Mucosa of descending colon (tissue), 3 donors: Measurements from ENCODE around the gene SIGLEC9. TPM values are rescaled to one million over a fixed set of nuclear protein-coding genes. Genes with fewer than 3 reads are reported as not detected.

ENCODE experiments used
- ATAC-seq: fragments of 200-7000 bp; cut with Tn5 transposase; one replicate; pipeline ENCODE4 v1.9.1; 2020; ENCODE audit warnings: mild to moderate bottlenecking, moderate library complexity
- DNase-seq, 3 donors: peaks; one replicate each; pipeline ENCODE4 v3.0.0-alpha.2; 2020
- H3K36me3 ChIP-seq: fragments of 200-600 bp; one replicate; pipeline ENCODE4 v1.8.0; 2021; ENCODE audit warnings: low read depth, mild to moderate bottlenecking
- H3K4me1 ChIP-seq: fragments of 200-600 bp; one replicate; pipeline ENCODE4 v1.8.0; 2021; ENCODE audit warnings: low read depth, mild to moderate bottlenecking
- H3K4me3 ChIP-seq: fragments of 200-600 bp; one replicate; pipeline ENCODE4 v1.8.0; 2021; ENCODE audit warnings: mild to moderate bottlenecking
- H3K9me3 ChIP-seq: fragments of 200-600 bp; one replicate; pipeline ENCODE4 v1.8.0; 2021; ENCODE audit warnings: mild to moderate bottlenecking
- intact Hi-C, 2 donors: fragments of 100-400 bp; cut with DNase I in 1 of 2; cut with micrococcal nuclease in 1 of 2; formaldehyde crosslinking; loops; one replicate each; pipeline versions ENCODE4 v1.11.0 to v1.11.1; 2022; cut with DNase I, micrococcal nuclease
- total RNA-seq, 3 donors: library from RNA; stranded (reverse); fragmentation: NEBNext Ultra II Directional in 2 of 3; extraction: Animal tissue kit (Norgen Biotek cat#: 25700) in 2 of 3; gene quantifications; one replicate each; pipeline versions ENCODE4 v1.2.1 to v1.2.4, GENCODE V29; 2021 to 2023
- TF ChIP-seq, protein P1 (sequence below): fragments of 200-600 bp; IDR thresholded peaks from one replicate; pipeline ENCODE4 v1.8.0; 2022; ENCODE audit warnings: antibody characterized with exemption, mild to moderate bottlenecking
- donor health status: DM: no; HTN: no; CAD: no; lungs with moderate emphysema.
- donor health status: DM: no; HTN: no; CAD: no.
- donor health status: DM: no; HTN: yes; CAD: no.

SIGLEC9 gene
- total RNA-seq, 3 donors from 2014 or later, result 1.4 to 3.8 (median 3.2) TPM

DNA sequence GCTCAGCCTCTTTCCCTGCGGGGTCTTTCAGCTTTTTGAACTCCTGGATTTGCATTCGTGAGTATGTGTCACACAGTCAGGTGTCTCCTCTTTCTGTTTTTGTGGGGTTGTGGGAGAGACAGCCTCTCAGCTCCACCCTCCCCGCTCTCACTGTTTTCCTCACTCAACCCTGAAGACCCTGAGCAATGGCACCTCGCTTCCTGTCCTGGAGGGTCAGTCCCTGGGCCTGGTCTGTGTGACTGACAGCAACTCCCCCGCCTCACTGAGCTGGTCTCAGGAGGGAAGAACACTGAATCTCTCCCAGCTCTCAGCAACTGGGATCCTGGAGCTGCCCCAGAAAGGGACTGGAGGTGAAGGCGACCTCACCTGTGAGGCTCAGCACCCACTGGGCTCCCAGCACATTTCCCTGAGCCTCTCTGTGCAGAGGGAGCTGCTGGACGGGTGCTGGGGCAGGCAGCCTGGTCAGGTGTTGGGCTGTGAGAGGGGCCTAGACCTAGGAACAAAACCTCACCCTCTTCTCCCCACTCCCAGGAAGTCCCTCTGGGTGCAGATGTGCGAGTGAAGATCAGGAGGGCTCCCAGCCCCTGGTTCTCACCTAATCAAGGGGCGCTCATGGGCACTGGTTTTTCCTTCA is 13.2 kb downstream of the SIGLEC9 start:
- ATAC-seq (no peak), DNase-seq (peak in 1 of 3 donors; percentile 41)
- H3K4me1 ChIP-seq, result no peaks in the 10 kb centered on the region
- no peaks in the 10 kb centered on the region for H3K9me3 ChIP-seq
- no peak overlapping the region for H3K4me3 ChIP-seq
- TF ChIP-seq, protein P1, sequence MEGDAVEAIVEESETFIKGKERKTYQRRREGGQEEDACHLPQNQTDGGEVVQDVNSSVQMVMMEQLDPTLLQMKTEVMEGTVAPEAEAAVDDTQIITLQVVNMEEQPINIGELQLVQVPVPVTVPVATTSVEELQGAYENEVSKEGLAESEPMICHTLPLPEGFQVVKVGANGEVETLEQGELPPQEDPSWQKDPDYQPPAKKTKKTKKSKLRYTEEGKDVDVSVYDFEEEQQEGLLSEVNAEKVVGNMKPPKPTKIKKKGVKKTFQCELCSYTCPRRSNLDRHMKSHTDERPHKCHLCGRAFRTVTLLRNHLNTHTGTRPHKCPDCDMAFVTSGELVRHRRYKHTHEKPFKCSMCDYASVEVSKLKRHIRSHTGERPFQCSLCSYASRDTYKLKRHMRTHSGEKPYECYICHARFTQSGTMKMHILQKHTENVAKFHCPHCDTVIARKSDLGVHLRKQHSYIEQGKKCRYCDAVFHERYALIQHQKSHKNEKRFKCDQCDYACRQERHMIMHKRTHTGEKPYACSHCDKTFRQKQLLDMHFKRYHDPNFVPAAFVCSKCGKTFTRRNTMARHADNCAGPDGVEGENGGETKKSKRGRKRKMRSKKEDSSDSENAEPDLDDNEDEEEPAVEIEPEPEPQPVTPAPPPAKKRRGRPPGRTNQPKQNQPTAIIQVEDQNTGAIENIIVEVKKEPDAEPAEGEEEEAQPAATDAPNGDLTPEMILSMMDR, result no peak
- H3K36me3 ChIP-seq, result no peaks in the 10 kb centered on the region
- intact Hi-C loops, result no loop called here

DNA sequence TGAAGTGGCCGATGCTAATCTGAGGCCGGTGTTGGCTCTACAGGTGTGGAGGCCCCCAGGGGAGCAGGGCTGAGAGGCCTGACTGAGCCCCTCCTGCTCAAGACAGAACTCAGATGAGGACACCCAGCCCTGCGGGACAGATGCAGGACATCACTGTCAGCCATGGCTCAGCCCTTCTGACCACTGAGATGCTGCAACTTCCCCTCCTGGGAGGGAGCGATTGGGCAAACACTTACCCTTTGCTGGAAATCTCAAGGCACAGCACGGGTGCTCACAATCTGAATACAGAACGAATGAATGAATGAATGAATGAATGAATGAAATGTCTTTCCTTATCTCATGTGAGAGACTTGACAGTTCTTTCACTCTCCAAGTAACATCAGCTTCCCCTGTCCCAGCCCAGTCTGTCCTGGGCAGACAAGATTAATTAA is 13.9 kb downstream of the SIGLEC9 start:
- ATAC-seq (peak; percentile 47), DNase-seq (peak in 1 of 3 donors; percentile 55)
- Histone ChIP-seq H3K9me3 (no peaks in the 10 kb centered on the region), H3K4me1 (no peaks in the 10 kb centered on the region), H3K4me3 (no peak overlapping the region), H3K36me3 (no peaks in the 10 kb centered on the region)
- intact Hi-C loops, result no loop called here
- TF ChIP-seq, protein P1, result no peak

DNA sequence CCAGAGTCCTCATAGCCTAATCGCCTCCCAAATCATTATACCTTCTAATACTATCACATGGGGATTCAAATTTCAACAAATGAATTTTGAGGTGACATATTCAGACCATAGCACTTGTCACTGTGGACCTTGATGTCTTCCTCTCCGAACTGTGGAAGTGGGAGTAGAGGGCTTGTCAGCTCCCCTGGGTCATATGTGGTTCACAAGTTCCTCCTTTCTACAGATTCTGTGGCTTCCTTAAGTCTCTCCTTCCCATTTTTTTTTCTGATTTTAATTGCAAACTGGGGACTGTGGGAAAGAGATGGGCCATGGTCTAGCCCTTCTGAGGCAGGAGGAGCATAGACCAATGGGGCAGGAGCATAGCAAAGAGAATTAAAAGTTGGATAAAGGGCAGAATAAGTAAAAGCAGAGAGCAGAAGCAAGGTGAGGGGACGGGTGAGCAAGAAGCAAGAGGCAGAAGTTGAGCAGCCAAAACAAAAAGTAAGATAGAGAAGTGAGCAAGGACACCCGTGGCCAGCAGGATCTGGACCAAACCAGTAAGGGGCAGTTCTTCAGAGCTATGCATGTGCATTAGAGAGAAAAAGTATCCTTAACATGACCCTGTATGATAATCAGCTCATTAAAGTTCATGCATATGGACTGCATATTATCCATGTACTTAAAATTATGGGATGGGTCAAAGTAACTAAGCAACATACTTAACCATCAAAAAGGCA is 14.8 kb downstream of the SIGLEC9 start:
- DNase-seq (no peak), ATAC-seq (peak; percentile 42)
- Histone ChIP-seq H3K36me3 (no peaks in the 10 kb centered on the region), H3K4me3 (no peak overlapping the region), H3K9me3 (no peaks in the 10 kb centered on the region), H3K4me1 (no peaks in the 10 kb centered on the region)
- intact Hi-C loops, result no loop called here
- TF ChIP-seq, protein P1, result no peak

DNA sequence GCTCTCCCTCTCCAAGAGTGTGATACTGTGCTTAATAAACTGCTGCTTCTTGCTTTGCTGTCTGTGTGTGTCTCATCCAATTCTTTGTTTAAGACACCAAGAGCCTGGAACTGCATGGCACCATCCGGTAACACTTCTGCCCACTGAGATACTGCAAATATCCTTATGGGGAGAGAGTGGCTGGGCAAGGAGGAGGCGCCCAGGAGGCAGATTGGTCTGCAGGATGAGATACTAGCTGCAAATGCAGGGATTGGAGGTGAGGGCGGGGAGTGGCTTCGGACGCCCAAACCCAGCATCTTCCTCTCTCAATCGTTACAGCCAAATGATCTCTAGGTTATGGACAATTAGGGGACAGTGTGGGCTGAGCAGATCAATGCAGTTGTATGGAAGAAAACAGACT is 15.7 kb downstream of the SIGLEC9 start:
- no peak for ATAC-seq
- intact Hi-C loops, result no loop called here
- H3K4me1 ChIP-seq, result no peaks in the 10 kb centered on the region
- TF ChIP-seq, protein P1, result no peak
- peak in 1 of 3 donors; percentile 33 for DNase-seq
- no peaks in the 10 kb centered on the region for H3K36me3 ChIP-seq
- H3K4me3 ChIP-seq, result no peak overlapping the region
- no peaks in the 10 kb centered on the region for H3K9me3 ChIP-seq

DNA sequence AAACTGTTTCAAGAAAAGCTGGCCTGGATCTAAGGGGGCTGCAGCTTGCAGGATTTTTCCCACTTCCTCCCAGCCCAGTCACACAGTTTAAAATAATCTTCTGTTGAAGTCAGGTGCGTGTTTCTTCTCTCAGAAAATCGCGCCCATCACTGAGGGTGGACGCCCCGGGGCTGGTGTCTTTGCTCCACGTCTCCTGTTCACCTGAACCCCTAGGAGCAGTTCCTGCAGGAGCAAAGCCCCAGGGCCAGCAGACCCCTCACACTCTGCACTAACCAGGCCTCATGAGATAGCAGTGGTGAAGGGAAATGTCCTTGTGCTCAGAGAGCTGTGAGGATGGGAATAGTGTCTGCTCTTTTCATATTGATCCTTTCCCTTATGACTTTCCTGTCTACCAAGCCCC is 16.5 kb downstream of the SIGLEC9 start:
- no peak for DNase-seq
- Histone ChIP-seq H3K36me3 (no peaks in the 10 kb centered on the region), H3K9me3 (no peaks in the 10 kb centered on the region), H3K4me3 (no peak overlapping the region), H3K4me1 (no peaks in the 10 kb centered on the region)
- TF ChIP-seq, protein P1, result no peak
- no peak for ATAC-seq
- intact Hi-C loops, result no loop called here
